Testis (tissue), 2 donors: ENCODE measurements around the gene BCKDK.

ENCODE experiments used
- CTCF ChIP-seq, 3 experiments: fragments of 450-650 bp in 2 of 3; fragments of 200-600 bp in 1 of 3; sonication (generic) in 1 of 3; IDR thresholded peaks; one replicate each; pipeline ENCODE4 v1.5.1; 2016 to 2019; ENCODE audit warnings: antibody characterized with exemption in 3 of 3, mild to moderate bottlenecking in 2 of 3, moderate library complexity in 1 of 3
- POLR2A ChIP-seq: fragments of 450-650 bp; IDR thresholded peaks from one replicate; pipeline ENCODE4 v1.6.1; 2017; ENCODE audit warnings: antibody characterized with exemption, mild to moderate bottlenecking, moderate library complexity

GRCh38 chr16:31088459-31089183 is 19.6 kb upstream of the BCKDK start, which contains the start of gene PRSS53:
- TF ChIP-seq CTCF (IDR thresholded peaks at IDR 0.05) (no peak), POLR2A (no peak)
